Measurements from ENCODE around the gene TET2.
"Not testable (repeated sequence)": the region's sequence is repeated elsewhere in the genome, so short reads cannot be mapped to it uniquely, and the experiment has no call there.

TET2 gene

GRCh38 chr4:105296672-105297071 lies 150.0 kb downstream of the TET2 start:
- DNase-seq = no peak

- not testable (repeated sequence) for DNase-seq
These were observed 152.4 kb downstream of the TET2 start for GRCh38 chr4:105299027-105299426.

DNA sequence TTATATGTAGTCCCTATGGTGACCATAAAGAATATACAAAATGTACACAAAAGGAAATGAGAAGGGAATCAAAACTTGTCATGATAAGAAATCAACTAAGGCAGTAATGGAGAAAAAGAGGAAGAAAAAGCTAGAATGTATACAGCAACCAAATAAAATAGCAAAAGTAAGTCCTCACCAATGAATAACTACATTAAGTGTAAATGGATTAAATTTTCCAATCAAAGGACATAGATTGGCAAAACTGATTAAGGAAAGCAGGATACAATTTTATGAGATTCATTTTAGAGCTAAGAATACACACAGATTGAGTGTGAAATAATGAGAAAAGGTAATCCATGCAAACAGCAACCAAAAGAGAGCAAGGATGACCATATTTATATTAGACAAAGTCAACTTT lies 157.4 kb downstream of the TET2 start:
- DNase-seq = no peak

DNA sequence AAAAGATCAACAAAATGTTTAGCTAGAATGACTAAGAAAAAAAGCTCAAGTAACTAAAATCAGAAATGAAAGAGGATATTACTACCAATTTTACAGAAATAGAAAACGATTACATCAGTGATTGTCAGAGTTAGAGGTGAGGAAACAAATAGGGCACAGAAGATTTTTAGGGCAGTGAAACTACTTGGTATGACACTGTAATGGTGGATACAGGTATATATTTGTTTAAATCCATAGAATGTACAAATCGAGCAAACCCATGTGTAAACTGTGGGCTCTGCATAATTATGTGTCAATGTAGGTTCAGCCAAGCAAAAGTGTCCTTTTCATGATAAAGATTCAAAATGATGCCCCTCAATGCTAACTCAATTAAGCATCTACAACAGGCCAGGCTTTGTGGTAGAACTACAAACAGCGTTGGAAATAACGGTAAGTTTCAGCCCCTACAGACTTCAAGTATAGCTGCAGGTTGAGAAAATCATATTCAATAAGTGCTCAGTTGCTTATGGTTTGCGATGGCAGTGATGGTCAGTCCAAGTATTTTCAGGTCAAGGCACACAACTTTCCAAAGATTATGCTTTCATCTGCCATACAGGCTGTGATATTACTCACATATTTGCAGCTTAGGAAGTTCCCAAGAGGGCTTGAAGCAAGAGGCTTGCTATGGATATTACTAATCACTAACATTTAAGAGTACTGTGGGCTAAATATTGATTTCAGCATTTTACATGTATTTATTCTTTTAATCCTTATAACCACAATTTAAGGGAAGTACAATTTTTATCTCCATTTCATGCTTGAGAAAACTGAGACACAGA lies 158.6 kb downstream of the TET2 start:
- no peak for DNase-seq

DNA sequence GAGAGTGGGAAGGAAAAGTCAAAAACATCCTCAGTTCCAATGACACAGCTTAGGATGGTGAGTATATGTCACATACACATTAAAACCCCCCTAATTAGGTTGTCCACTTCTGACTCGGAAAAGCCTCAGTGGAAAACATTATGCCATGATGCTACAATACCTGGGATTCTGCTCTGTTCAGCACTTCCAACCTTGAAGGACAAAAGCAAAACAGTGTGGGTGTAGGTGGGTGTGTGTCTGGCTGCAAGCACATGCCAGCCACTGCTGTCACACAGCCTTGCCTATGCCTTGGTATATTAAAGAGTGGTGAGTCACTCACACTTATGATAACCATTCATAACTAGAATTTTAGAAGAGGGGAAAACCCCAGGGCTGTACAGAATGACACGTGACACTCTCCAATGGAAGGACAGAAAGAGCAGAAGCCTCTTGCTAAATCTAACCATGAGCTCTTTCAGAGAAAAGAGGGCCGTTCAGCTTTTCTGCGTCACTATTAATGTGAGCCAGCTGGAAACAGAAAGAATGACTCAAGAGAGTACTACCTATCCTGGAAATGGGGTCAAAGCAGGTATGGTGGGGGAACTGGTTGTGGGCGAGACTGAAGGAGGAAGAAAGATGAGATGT lies 159.6 kb downstream of the TET2 start:
- no peak for DNase-seq

- no peak for DNase-seq
These were observed 160.1 kb downstream of the TET2 start for GRCh38 chr4:105306820-105307219.

DNA sequence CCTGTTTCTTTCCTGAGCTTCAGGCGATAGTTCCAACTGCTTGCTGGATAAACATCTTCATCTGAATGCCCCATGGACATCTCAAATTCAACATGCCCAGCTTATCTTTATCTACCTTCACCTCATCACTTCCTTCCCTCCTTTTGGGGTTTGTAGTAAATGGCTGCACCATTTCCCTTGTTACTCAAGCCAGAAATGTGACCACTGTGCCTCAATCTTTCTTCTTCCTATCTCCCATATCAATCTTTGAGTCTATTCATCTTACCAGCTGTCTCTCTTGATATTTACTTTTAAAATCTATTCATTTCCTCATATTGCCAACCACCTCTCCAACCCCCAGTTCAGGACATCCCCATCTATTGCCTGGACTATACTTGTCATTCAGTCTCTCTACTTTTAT lies 171.8 kb downstream of the TET2 start:
- DNase-seq = no peak

DNA sequence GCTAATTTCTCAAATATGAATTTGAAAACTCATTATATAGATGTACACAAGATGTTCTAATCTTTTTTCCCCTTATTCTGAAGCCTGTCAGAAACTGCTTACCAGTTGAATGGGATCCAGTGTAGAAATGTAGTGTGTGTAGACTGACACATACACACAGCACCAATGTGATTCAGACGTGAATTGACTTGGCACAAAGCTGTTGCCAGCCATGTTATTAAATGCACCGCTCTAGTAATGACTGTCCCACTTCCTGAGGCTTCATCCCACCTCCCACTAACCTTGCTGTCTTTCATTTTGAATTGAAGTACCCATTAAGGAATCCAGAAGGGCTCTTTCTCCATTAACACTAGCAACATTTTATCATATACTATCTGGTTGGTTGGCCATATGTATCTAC lies 180.5 kb downstream of the TET2 start:
- DNase-seq = no peak

GRCh38 chr4:105327956-105328355 lies 181.3 kb downstream of the TET2 start:
- DNase-seq = no peak

DNA sequence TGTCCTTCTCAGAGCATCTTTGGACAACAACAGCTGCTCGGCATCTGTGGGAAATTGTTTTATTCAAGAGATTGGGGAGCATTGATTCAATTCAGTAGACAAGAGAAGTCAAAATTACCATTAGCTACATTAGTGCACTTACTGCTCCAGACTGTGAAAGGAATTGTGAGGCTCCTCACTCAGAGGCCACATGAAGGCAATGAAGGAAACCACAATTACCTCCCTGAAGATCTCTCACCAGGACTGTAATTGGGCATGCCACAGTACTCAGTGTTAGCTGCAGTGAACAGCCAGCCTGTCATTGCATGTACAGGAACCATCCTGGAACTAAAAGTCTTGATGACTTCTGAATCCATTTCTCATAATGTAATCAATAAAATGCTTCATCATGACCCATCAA lies 182.4 kb downstream of the TET2 start:
- DNase-seq = no peak
